Left lung (tissue), 10 donors: ENCODE measurements around the gene JADE2. TPM values are rescaled to one million over a fixed set of nuclear protein-coding genes. Genes with fewer than 3 reads are reported as not detected.
A peak's percentile ranks its signal among the peaks of the same experiment; 100 is the strongest.

Experiments
- ATAC-seq: fragments of 200-7000 bp; cut with Tn5 transposase; one replicate; pipeline ENCODE4 v1.9.1; 2020; ENCODE audit warnings: moderate library complexity
- DNase-seq, 4 donors: peaks; one replicate each; pipeline ENCODE4 v3.0.0-alpha.2; 2013 to 2020
- H3K27ac ChIP-seq, 2 donors: fragments of 200-600 bp; sonication (generic) in 1 of 2; one replicate each; pipeline versions ENCODE4 v1.5.0 to v1.8.0; 2020 to 2021
- H3K27me3 ChIP-seq, 2 donors: fragments of 200-600 bp; sonication (generic) in 1 of 2; one replicate each; pipeline versions ENCODE4 v1.5.0 to v1.8.0; 2020 to 2021
- H3K36me3 ChIP-seq, 2 donors: fragments of 200-600 bp; sonication (generic) in 1 of 2; one replicate each; pipeline versions ENCODE4 v1.5.0 to v1.8.0; 2020 to 2021
- H3K4me1 ChIP-seq, 2 donors: fragments of 200-600 bp; one replicate each; pipeline ENCODE4 v1.8.0; 2021
- H3K4me3 ChIP-seq, 2 donors: fragments of 200-600 bp; sonication (generic) in 1 of 2; one replicate each; pipeline versions ENCODE4 v1.5.0 to v1.8.0; 2020 to 2021; ENCODE audit warnings: mild to moderate bottlenecking in 1 of 2
- H3K9me3 ChIP-seq, 2 donors: fragments of 200-600 bp; sonication (generic) in 1 of 2; one replicate each; pipeline versions ENCODE4 v1.5.0 to v1.8.0; 2020 to 2021
- intact Hi-C, 2 donors: fragments of 100-400 bp; cut with DNase I; formaldehyde crosslinking; loops; one replicate each; pipeline versions ENCODE4 v1.11.2 to v1.14.2; 2022
- polyA plus RNA-seq, 6 donors: library from polyadenylated mRNA; unstranded; fragments of 120-200 nt; gene quantifications; one replicate each; pipeline ENCODE4 v1.2.1, GENCODE V29; 2013; ENCODE audit not compliant: insufficient read length in 6 of 6
- total RNA-seq, 2 donors: library from RNA; stranded (reverse); fragmentation: NEBNext Ultra II Directional; extraction: Animal tissue kit (Norgen Biotek cat#: 25700); gene quantifications; one replicate each; pipeline ENCODE4 v1.2.1, GENCODE V29; 2021
- TF ChIP-seq, protein P1 (sequence below), 2 donors: fragments of 200-600 bp; sonication (generic) in 1 of 2; IDR thresholded peaks; one replicate each; pipeline versions ENCODE4 v1.5.0 to v1.8.0; 2021; ENCODE audit warnings: antibody characterized with exemption in 2 of 2
- donor health status: DM: no; HTN: yes; CAD: no.
- donor health status: DM: no; HTN: no; CAD: no.

JADE2 gene
- total and polyA plus RNA-seq, 8 donors, result 13.5 to 51.1 (median 17.3) TPM

DNA sequence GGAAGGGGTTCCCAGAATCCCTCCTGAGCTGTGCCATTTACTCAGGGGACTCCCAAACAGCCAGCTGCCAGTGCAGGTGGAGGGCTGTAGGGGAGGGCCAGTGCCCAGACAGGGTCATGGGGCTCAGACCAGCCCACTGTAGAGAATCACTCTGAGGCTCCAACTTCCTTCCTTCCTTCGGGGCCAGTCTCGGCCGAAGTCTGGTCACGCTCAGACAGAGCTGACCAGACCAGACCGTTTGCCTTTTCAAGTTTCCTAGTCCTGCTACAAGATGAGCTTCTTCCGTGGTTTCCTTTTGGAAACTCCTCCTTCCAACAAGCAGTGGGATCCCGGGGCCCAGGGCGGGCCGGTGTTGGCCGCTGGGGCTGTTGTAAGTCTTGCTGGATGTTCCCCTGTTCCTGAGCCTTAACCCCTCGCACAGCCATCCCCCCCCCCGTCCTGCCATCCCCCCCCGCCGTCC is 54.6 kb downstream of the JADE2 start:
- Histone ChIP-seq H3K27me3 (no peaks in the 10 kb centered on the region), H3K9me3 (no peaks in the 10 kb centered on the region), H3K27ac (peak overlapping the region in 1 of 2 donors; percentile 25), H3K36me3 (peaks cover 0 to 46% of the 10 kb centered on the region in 2 donors), H3K4me3 (no peak overlapping the region), H3K4me1 (peaks cover 0 to 37% of the 10 kb centered on the region in 2 donors)
- no peak for ATAC-seq
- intact Hi-C loops, result loop anchor here in 1 of 2 donors (5.0 kb wide), 1 partner anchor 283 kb away; no protein-coding TSS in a partner anchor
- TF ChIP-seq, protein P1, sequence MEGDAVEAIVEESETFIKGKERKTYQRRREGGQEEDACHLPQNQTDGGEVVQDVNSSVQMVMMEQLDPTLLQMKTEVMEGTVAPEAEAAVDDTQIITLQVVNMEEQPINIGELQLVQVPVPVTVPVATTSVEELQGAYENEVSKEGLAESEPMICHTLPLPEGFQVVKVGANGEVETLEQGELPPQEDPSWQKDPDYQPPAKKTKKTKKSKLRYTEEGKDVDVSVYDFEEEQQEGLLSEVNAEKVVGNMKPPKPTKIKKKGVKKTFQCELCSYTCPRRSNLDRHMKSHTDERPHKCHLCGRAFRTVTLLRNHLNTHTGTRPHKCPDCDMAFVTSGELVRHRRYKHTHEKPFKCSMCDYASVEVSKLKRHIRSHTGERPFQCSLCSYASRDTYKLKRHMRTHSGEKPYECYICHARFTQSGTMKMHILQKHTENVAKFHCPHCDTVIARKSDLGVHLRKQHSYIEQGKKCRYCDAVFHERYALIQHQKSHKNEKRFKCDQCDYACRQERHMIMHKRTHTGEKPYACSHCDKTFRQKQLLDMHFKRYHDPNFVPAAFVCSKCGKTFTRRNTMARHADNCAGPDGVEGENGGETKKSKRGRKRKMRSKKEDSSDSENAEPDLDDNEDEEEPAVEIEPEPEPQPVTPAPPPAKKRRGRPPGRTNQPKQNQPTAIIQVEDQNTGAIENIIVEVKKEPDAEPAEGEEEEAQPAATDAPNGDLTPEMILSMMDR (IDR thresholded peaks at IDR 0.05), result no peak
- no peak for DNase-seq

DNA sequence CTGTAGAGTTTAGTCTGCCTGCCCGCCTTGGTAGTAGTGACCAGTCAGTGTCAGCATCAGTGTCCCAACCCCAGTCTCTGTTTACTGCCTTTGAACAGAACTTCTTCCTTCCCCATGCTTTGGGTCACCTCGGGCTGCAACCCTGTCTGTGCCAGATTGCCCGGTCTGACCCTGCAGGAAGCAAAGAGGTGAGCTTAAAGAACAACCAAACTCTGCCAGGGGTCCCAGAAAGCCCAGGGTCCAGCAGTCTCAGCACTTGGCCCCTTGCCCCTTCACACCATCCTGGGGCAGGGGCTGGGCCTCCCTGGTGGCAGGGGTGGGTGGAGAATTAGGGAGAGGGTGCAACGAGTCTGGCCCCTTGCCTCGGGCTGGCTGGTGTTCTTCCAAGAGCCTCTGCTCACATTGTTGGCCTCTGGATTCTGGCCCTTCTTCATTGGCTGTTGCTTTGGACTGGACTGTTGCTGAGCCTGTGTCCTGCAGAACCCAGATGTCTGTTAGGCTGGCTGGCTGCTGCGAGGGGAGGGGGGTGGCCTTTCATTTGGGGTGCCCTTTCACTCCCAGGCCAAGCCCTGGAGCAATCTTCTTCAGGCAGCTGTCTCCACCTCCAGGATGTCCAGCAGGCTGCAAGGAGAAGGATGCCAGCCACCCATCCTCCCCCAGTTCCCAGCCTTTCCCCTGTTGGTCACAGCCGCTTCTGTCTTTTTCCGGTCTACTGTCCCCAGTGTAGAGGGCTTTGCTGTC is 55.9 kb downstream of the JADE2 start:
- intact Hi-C loops, result loop anchor here in 1 of 2 donors (5.0 kb wide), 1 partner anchor 284 kb away; no protein-coding TSS in a partner anchor
- no peak for DNase-seq
- Histone ChIP-seq H3K27ac (peak overlapping the region in 1 of 2 donors; percentile 39), H3K9me3 (no peaks in the 10 kb centered on the region), H3K36me3 (peaks cover 0 to 32% of the 10 kb centered on the region in 2 donors), H3K27me3 (no peaks in the 10 kb centered on the region), H3K4me3 (no peak overlapping the region), H3K4me1 (peaks cover 0 to 31% of the 10 kb centered on the region in 2 donors)
- TF ChIP-seq, protein P1 (IDR thresholded peaks at IDR 0.05), result no peak
- ATAC-seq, result no peak

DNA sequence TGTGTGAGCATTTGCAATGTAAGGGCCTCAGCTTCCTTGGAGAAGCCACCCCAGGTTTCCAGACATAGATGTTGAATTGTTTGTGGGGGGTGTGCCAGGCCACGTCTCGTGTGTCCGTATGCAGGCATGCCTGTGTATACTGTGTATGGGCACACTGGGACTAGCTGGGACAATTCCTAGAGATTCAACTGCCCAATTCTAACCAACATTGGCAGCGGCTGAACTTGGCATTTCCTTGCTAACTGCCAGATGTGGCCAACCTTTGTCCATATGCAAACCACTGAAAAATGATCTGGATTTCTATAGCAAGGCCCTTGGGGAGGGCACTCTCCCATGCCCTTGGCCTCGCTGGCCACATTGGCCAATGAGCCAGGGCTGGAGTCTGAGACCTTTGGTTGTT is 56.8 kb downstream of the JADE2 start:
- TF ChIP-seq, protein P1 (IDR thresholded peaks at IDR 0.05), result no peak
- Histone ChIP-seq H3K4me3 (no peak overlapping the region), H3K4me1 (peaks cover 0 to 30% of the 10 kb centered on the region in 2 donors), H3K27me3 (no peaks in the 10 kb centered on the region), H3K9me3 (no peaks in the 10 kb centered on the region), H3K36me3 (peaks cover 0 to 24% of the 10 kb centered on the region in 2 donors), H3K27ac (no peak overlapping the region)
- intact Hi-C loops, result loop anchor here in 1 of 2 donors (5.0 kb wide), 1 partner anchor 285 kb away; no protein-coding TSS in a partner anchor
- DNase-seq (no peak), ATAC-seq (no peak)

DNA sequence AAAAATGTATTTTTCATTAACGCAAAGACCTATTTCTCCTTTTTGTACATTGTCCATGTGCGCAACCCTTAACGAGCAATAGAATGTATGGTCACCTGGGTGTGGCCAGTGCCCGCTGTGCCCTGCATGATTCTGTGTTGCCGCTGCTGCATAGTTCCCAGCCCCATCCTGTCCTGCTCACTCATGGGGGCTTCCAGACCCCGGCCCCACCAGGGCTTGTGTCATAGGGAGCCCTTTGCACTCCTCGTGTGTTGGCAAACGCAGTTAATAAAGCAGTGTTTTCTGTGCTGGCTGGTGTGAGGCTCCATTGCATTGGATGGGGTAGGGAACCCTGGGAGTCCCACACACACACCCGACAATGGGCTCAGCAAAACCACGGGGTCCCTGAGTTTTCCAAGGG is 57.5 kb downstream of the JADE2 start:
- H3K36me3 ChIP-seq, result peaks cover 0 to 20% of the 10 kb centered on the region in 2 donors
- intact Hi-C loops, result loop anchor here in 1 of 2 donors (5.0 kb wide), 1 partner anchor 286 kb away; no protein-coding TSS in a partner anchor
- ATAC-seq (no peak), DNase-seq (no peak)
- no peak overlapping the region for H3K4me3 ChIP-seq
- TF ChIP-seq, protein P1 (IDR thresholded peaks at IDR 0.05), result no peak
- peaks cover 0 to 24% of the 10 kb centered on the region in 2 donors for H3K4me1 ChIP-seq
- H3K27me3 ChIP-seq, result no peaks in the 10 kb centered on the region
- no peaks in the 10 kb centered on the region for H3K9me3 ChIP-seq
- H3K27ac ChIP-seq, result no peak overlapping the region

DNA sequence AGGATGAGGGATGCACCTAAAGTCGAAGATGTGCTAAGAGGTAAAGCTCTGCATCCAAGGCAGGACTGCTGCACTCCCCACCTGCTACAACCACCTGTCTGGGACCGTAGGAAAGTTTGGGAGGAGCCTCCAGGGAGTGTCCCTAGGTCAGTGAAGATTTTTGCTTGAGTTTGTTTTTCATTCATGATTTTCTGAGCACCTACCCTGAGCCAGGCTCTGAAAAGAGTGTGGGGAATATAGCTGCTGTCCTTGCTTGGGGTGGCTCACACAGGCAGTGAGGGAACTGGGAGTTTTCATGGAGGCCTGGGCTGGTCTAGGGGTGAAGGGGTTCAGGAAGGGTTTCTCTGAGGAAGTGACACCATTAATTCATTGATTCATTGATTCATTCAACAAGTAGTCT is 58.3 kb downstream of the JADE2 start:
- intact Hi-C loops, result loop anchor here in 1 of 2 donors (5.0 kb wide), 1 partner anchor 286 kb away; no protein-coding TSS in a partner anchor
- DNase-seq, result no peak
- peaks cover 0 to 24% of the 10 kb centered on the region in 2 donors for H3K4me1 ChIP-seq
- peaks cover 0 to 13% of the 10 kb centered on the region in 2 donors for H3K36me3 ChIP-seq
- no peak overlapping the region for H3K27ac ChIP-seq
- no peak for ATAC-seq
- no peaks in the 10 kb centered on the region for H3K9me3 ChIP-seq
- H3K27me3 ChIP-seq, result no peaks in the 10 kb centered on the region
- no peak overlapping the region for H3K4me3 ChIP-seq
- TF ChIP-seq, protein P1 (IDR thresholded peaks at IDR 0.05), result no peak
